ENCODE data around the gene PHETA1.

The PHETA1 gene

GRCh38 chr12:111349748-111350520 is 19.0 kb downstream of the PHETA1 start:
- no peaks in the 10 kb centered on the region for H4K20me1 ChIP-seq (ENCODE audit: insufficient read depth)

GRCh38 chr12:111349101-111349747 is 19.7 kb downstream of the PHETA1 start:
- Histone ChIP-seq H4K20me1 (ENCODE audit: insufficient read depth) (no peaks in the 10 kb centered on the region), H3K9ac (no peak overlapping the region), H3K36me3 (ENCODE audit: insufficient read depth) (no peaks in the 10 kb centered on the region), H3K4me3 (IDR thresholded peaks at IDR 0.05; ENCODE audit: insufficient read depth, low read depth, low read length) (no peak overlapping the region), H2AFZ (ENCODE audit: low read depth) (no peak overlapping the region), H3K27ac (no peak overlapping the region), H3K4me1 (ENCODE audit: low read depth, poor library complexity, severe bottlenecking) (no peaks in the 10 kb centered on the region), H3K4me2 (no peak overlapping the region), H3K79me2 (ENCODE audit: insufficient read depth, low read depth) (no peaks in the 10 kb centered on the region), H3K27me3 (ENCODE audit: insufficient read depth, low read depth) (no peaks in the 10 kb centered on the region)
- TF ChIP-seq CTCF (conservative IDR thresholded peaks at IDR 0.05; ENCODE audit: low read depth, low read length) = no peak

More at GRCh38 chr12:111349748-111350520, 19.0 kb downstream of the PHETA1 start:
- no peak overlapping the region for H3K9ac ChIP-seq
- no peak overlapping the region for H3K4me3 ChIP-seq (IDR thresholded peaks at IDR 0.05; ENCODE audit: insufficient read depth, low read depth, low read length)
- no peaks in the 10 kb centered on the region for H3K79me2 ChIP-seq (ENCODE audit: insufficient read depth, low read depth)
- H3K4me2 ChIP-seq = no peak overlapping the region
- no peaks in the 10 kb centered on the region for H3K4me1 ChIP-seq (ENCODE audit: low read depth, poor library complexity, severe bottlenecking)
- no peak for TF ChIP-seq CTCF (conservative IDR thresholded peaks at IDR 0.05; ENCODE audit: low read depth, low read length)
- no peak overlapping the region for H3K27ac ChIP-seq
- no peaks in the 10 kb centered on the region for H3K27me3 ChIP-seq (ENCODE audit: insufficient read depth, low read depth)
- no peak overlapping the region for H2AFZ ChIP-seq (ENCODE audit: low read depth)
- H3K36me3 ChIP-seq (ENCODE audit: insufficient read depth) = no peaks in the 10 kb centered on the region

GRCh38 chr12:111347891-111348644 is 20.8 kb downstream of the PHETA1 start:
- no peak overlapping the region for H3K4me2 ChIP-seq
- no peak overlapping the region for H3K4me3 ChIP-seq (IDR thresholded peaks at IDR 0.05; ENCODE audit: insufficient read depth, low read depth, low read length)
- TF ChIP-seq CTCF (conservative IDR thresholded peaks at IDR 0.05; ENCODE audit: low read depth, low read length) = no peak
- no peaks in the 10 kb centered on the region for H3K36me3 ChIP-seq (ENCODE audit: insufficient read depth)
- no peaks in the 10 kb centered on the region for H3K27me3 ChIP-seq (ENCODE audit: insufficient read depth, low read depth)
- H3K27ac ChIP-seq = no peak overlapping the region
- no peak overlapping the region for H2AFZ ChIP-seq (ENCODE audit: low read depth)
- H3K79me2 ChIP-seq (ENCODE audit: insufficient read depth, low read depth) = no peaks in the 10 kb centered on the region
- no peaks in the 10 kb centered on the region for H4K20me1 ChIP-seq (ENCODE audit: insufficient read depth)
- H3K4me1 ChIP-seq (ENCODE audit: low read depth, poor library complexity, severe bottlenecking) = no peaks in the 10 kb centered on the region
- no peak overlapping the region for H3K9ac ChIP-seq

GRCh38 chr12:111344254-111344875 is 24.5 kb downstream of the PHETA1 start:
- H2AFZ ChIP-seq (ENCODE audit: low read depth) = no peak overlapping the region
- H3K4me2 ChIP-seq = no peak overlapping the region
- H3K79me2 ChIP-seq (ENCODE audit: insufficient read depth, low read depth) = no peaks in the 10 kb centered on the region
- no peak overlapping the region for H3K9ac ChIP-seq
- no peaks in the 10 kb centered on the region for H4K20me1 ChIP-seq (ENCODE audit: insufficient read depth)
- no peak overlapping the region for H3K4me3 ChIP-seq (IDR thresholded peaks at IDR 0.05; ENCODE audit: insufficient read depth, low read depth, low read length)
- TF ChIP-seq CTCF (conservative IDR thresholded peaks at IDR 0.05; ENCODE audit: low read depth, low read length) = no peak
- no peaks in the 10 kb centered on the region for H3K27me3 ChIP-seq (ENCODE audit: insufficient read depth, low read depth)
- H3K27ac ChIP-seq = no peak overlapping the region
- H3K4me1 ChIP-seq (ENCODE audit: low read depth, poor library complexity, severe bottlenecking) = no peaks in the 10 kb centered on the region
- no peaks in the 10 kb centered on the region for H3K36me3 ChIP-seq (ENCODE audit: insufficient read depth)
